ENCODE data around the gene TTLL3. TPM values are rescaled to one million over a fixed set of nuclear protein-coding genes. Genes with fewer than 3 reads are reported as not detected.

TTLL3 gene
- polyA plus RNA-seq, 1 donor from 2014 or later = 47.6 TPM

DNA sequence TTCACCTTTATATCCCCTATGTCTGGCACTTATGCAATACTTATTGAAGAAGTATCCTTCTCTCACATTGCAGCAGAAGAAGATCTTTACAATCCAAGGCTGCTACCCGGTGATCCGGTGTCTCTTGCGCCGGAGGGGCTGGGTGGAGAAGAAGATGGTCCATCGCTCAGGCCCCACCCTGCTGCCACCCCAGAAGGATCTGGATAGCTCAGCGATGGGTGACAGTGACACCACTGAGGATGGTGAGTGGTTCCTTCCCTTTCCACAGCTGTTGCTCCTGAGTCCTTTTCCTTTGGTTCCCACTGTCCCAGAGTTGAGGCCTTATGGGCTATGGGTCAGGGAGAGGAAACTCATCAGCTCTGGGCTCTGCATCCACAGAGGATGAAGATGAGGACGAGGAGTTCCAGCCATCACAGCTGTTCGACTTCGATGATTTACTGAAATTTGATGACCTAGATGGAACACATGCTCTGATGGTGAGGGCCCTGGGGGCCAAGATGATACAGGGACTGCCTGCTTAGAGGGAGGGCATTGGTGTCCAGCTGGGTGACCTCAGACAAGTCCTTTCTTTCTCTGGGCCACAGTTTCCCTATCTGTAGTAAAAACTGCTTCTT is 2.9 kb downstream of the TTLL3 start:
- no peak overlapping the region for H3K9ac ChIP-seq (ENCODE audit: low read length)
- TF ChIP-seq EZH2 (IDR thresholded peaks at IDR 0.05; ENCODE audit: borderline replicate concordance, insufficient read depth, low read length, poor library complexity, severe bottlenecking) = no peak
- no peak for TF ChIP-seq SMC3 (conservative IDR thresholded peaks at IDR 0.05; ENCODE audit: poor library complexity)
- no peak for TF ChIP-seq TAF1 (IDR thresholded peaks at IDR 0.05; ENCODE audit: low read depth)
- TF ChIP-seq, protein P1, sequence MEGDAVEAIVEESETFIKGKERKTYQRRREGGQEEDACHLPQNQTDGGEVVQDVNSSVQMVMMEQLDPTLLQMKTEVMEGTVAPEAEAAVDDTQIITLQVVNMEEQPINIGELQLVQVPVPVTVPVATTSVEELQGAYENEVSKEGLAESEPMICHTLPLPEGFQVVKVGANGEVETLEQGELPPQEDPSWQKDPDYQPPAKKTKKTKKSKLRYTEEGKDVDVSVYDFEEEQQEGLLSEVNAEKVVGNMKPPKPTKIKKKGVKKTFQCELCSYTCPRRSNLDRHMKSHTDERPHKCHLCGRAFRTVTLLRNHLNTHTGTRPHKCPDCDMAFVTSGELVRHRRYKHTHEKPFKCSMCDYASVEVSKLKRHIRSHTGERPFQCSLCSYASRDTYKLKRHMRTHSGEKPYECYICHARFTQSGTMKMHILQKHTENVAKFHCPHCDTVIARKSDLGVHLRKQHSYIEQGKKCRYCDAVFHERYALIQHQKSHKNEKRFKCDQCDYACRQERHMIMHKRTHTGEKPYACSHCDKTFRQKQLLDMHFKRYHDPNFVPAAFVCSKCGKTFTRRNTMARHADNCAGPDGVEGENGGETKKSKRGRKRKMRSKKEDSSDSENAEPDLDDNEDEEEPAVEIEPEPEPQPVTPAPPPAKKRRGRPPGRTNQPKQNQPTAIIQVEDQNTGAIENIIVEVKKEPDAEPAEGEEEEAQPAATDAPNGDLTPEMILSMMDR (IDR thresholded peaks at IDR 0.05; ENCODE audit: poor library complexity, severe bottlenecking) = no peak
- no peak for TF ChIP-seq MXI1 (conservative IDR thresholded peaks at IDR 0.05; ENCODE audit: poor library complexity, severe bottlenecking)
- TF ChIP-seq POLR2AphosphoS5 (IDR thresholded peaks at IDR 0.05) = no peak
- no peak for TF ChIP-seq EP300 (conservative IDR thresholded peaks at IDR 0.05; ENCODE audit: poor library complexity, severe bottlenecking)
- TF ChIP-seq, protein P2, sequence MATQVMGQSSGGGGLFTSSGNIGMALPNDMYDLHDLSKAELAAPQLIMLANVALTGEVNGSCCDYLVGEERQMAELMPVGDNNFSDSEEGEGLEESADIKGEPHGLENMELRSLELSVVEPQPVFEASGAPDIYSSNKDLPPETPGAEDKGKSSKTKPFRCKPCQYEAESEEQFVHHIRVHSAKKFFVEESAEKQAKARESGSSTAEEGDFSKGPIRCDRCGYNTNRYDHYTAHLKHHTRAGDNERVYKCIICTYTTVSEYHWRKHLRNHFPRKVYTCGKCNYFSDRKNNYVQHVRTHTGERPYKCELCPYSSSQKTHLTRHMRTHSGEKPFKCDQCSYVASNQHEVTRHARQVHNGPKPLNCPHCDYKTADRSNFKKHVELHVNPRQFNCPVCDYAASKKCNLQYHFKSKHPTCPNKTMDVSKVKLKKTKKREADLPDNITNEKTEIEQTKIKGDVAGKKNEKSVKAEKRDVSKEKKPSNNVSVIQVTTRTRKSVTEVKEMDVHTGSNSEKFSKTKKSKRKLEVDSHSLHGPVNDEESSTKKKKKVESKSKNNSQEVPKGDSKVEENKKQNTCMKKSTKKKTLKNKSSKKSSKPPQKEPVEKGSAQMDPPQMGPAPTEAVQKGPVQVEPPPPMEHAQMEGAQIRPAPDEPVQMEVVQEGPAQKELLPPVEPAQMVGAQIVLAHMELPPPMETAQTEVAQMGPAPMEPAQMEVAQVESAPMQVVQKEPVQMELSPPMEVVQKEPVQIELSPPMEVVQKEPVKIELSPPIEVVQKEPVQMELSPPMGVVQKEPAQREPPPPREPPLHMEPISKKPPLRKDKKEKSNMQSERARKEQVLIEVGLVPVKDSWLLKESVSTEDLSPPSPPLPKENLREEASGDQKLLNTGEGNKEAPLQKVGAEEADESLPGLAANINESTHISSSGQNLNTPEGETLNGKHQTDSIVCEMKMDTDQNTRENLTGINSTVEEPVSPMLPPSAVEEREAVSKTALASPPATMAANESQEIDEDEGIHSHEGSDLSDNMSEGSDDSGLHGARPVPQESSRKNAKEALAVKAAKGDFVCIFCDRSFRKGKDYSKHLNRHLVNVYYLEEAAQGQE (IDR thresholded peaks at IDR 0.05; ENCODE audit: borderline replicate concordance) = no peak
- TF ChIP-seq RAD21 (conservative IDR thresholded peaks at IDR 0.05) = no peak

DNA sequence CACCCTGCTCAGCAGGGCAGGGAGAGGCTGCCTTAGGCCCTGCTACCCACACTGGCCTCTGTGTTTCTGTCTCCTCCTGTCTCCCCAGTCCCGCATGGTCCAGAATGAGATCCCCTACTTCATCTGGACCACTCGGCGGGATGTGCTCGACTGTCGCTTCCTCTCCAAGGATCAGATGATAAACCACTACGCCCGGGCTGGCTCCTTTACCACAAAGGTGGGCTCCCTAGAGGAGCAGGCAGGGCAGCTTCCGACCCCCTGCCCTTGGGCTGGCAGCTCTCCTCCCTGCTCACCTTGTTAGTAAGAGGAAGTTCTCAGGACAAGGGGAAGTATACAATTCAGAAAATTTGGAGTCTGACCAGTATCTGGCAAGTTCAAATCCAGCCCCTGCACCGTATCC is 5.9 kb downstream of the TTLL3 start:
- H3K4me2 ChIP-seq (ENCODE audit: low read length) = no peak overlapping the region
- H3K27me3 ChIP-seq (ENCODE audit: insufficient read depth, low read depth, low read length) = no peaks in the 10 kb centered on the region
- no peak overlapping the region for H3K9ac ChIP-seq (ENCODE audit: low read length)
- H3K4me3 ChIP-seq (ENCODE audit: low read length) = no peak overlapping the region
- H3K9me3 ChIP-seq (ENCODE audit: low read length) = no peaks in the 10 kb centered on the region
- H4K20me1 ChIP-seq (ENCODE audit: insufficient read depth) = no peaks in the 10 kb centered on the region
- no peaks in the 10 kb centered on the region for H3F3A ChIP-seq (ENCODE audit: insufficient read depth, low read length, poor library complexity, severe bottlenecking)
- H3K27ac ChIP-seq (ENCODE audit: low read length) = no peak overlapping the region
- H3K79me2 ChIP-seq (replicated peaks; ENCODE audit: insufficient read depth, low read length) = no peaks in the 10 kb centered on the region
- TF ChIP-seq, protein P1 (IDR thresholded peaks at IDR 0.05; ENCODE audit: poor library complexity, severe bottlenecking) = no peak
- TF ChIP-seq, protein P2 (IDR thresholded peaks at IDR 0.05; ENCODE audit: borderline replicate concordance) = no peak
- TF ChIP-seq TAF1 (IDR thresholded peaks at IDR 0.05; ENCODE audit: low read depth) (no peak), POLR2AphosphoS5 (IDR thresholded peaks at IDR 0.05) (no peak), EP300 (conservative IDR thresholded peaks at IDR 0.05; ENCODE audit: poor library complexity, severe bottlenecking) (no peak), EZH2 (IDR thresholded peaks at IDR 0.05; ENCODE audit: borderline replicate concordance, insufficient read depth, low read length, poor library complexity, severe bottlenecking) (no peak), SMC3 (conservative IDR thresholded peaks at IDR 0.05; ENCODE audit: poor library complexity) (no peak), RAD21 (conservative IDR thresholded peaks at IDR 0.05) (no peak), MXI1 (conservative IDR thresholded peaks at IDR 0.05; ENCODE audit: poor library complexity, severe bottlenecking) (no peak)
- no peak overlapping the region for H2AFZ ChIP-seq (ENCODE audit: low read depth, low read length)
- H3K9me2 ChIP-seq (ENCODE audit: insufficient read depth, low read length) = no peaks in the 10 kb centered on the region
- H3K36me3 ChIP-seq (ENCODE audit: insufficient read depth, low read length) = no peaks in the 10 kb centered on the region

More for the DNA sequence above, 2.9 kb downstream of the TTLL3 start:
- Histone ChIP-seq H3K27ac (ENCODE audit: low read length) (no peak overlapping the region), H3K4me3 (ENCODE audit: low read length) (no peak overlapping the region), H3K9me3 (ENCODE audit: low read length) (no peaks in the 10 kb centered on the region), H3K4me2 (ENCODE audit: low read length) (no peak overlapping the region), H2AFZ (ENCODE audit: low read depth, low read length) (no peak overlapping the region), H3K36me3 (ENCODE audit: insufficient read depth, low read length) (no peaks in the 10 kb centered on the region), H3K27me3 (ENCODE audit: insufficient read depth, low read depth, low read length) (no peaks in the 10 kb centered on the region), H3K9me2 (ENCODE audit: insufficient read depth, low read length) (no peaks in the 10 kb centered on the region), H3K79me2 (replicated peaks; ENCODE audit: insufficient read depth, low read length) (no peaks in the 10 kb centered on the region), H3F3A (ENCODE audit: insufficient read depth, low read length, poor library complexity, severe bottlenecking) (no peaks in the 10 kb centered on the region), H4K20me1 (ENCODE audit: insufficient read depth) (no peaks in the 10 kb centered on the region)
